K562 (cell line): ENCODE results near the gene CLDN5. TPM values are rescaled to one million over a fixed set of nuclear protein-coding genes. Genes with fewer than 3 reads are reported as not detected.

Source experiments
- ATAC-seq: fragments of 200-7000 bp; cut with Tn5 transposase; 3 replicates; pipeline ENCODE4 v1.9.1; 2020; ENCODE audit warnings: moderate library complexity
- BruUV-seq: library from RNA; stranded (reverse); fragments of 400-500 nt; replicated peaks from 2 replicates; lab custom pipeline; 2021; lab: Mats Ljungman, UMichigan
- CTCF ChIA-PET: fragments of 300-600 bp; formaldehyde crosslinking; extraction: SDS; loops from one replicate; lab custom pipeline; 2021; ENCODE audit warnings: low intra/inter-chr PET ratio; lab: Yijun Ruan, JAX
- POLR2A ChIA-PET: fragments of 300-600, 350-650 bp; sonication (Branson Sonifier 250); formaldehyde crosslinking; extraction: SDS; loops from one replicate; lab custom pipeline; 2021; ENCODE audit warnings: antibody characterized with exemption, inconsistent platforms; lab: Yijun Ruan, JAX
- DNase-seq, 4 experiments: peaks; one replicate each; pipeline versions ENCODE4 v3.0.0 to v3.0.0-alpha.2; 2011 to 2018; ENCODE audit warnings: low spot score in 3 of 4, mixed read lengths in 3 of 4; ENCODE audit errors: extremely low read depth in 1 of 4
- FAIRE-seq: peaks from 2 replicates; lab custom pipeline; 2011; peaks lifted over from hg19 to GRCh38; lab: Jason Lieb, UNC
- H2AFZ ChIP-seq: 2 replicates; pipeline ENCODE4 v1.6.0; 2011; ENCODE audit warnings: low read depth, low read length, control low read depth, inconsistent platforms
- H3K27ac ChIP-seq: fragments of 200-600 bp; 3 replicates; pipeline ENCODE4 v1.8.0; 2011; ENCODE audit warnings: low read depth, mild to moderate bottlenecking, control low read depth, inconsistent platforms, low read length, moderate library complexity, mixed read lengths; ENCODE audit errors: extremely low read depth
- H3K27me3 ChIP-seq, 2 experiments: fragments of 300-600 bp in 1 of 2; 2 replicates in 1 of 2; 3 replicates in 1 of 2; pipeline versions ENCODE4 v1.6.0 to v1.8.0; 2011; ENCODE audit warnings: inconsistent platforms in 2 of 2, low read length in 2 of 2, mild to moderate bottlenecking in 1 of 2, mixed read lengths in 1 of 2, moderate library complexity in 1 of 2; ENCODE audit not compliant: control insufficient read depth in 2 of 2, insufficient read depth in 2 of 2
- H3K36me3 ChIP-seq: fragments of 300-600 bp; 3 replicates; pipeline ENCODE4 v1.8.0; 2011; ENCODE audit warnings: mild to moderate bottlenecking, low read length, inconsistent platforms; ENCODE audit not compliant: control insufficient read depth, insufficient read depth
- H3K4me1 ChIP-seq, 2 experiments: fragments of 200-600 bp in 1 of 2; replicated peaks in 1 of 2; 2 replicates in 1 of 2; 3 replicates in 1 of 2; pipeline versions ENCODE4 v1.5.1 to v1.8.0; 2011; ENCODE audit warnings: inconsistent platforms in 2 of 2, low read length in 2 of 2, mild to moderate bottlenecking in 1 of 2, mixed read lengths in 1 of 2, moderate library complexity in 1 of 2; ENCODE audit not compliant: control insufficient read depth in 2 of 2, insufficient read depth in 2 of 2
- H3K4me2 ChIP-seq: 2 replicates; pipeline ENCODE4 v1.6.1; 2011; ENCODE audit warnings: low read length, control low read depth, inconsistent platforms, mixed read lengths; ENCODE audit not compliant: insufficient read depth
- H3K4me3 ChIP-seq: fragments of 200-600 bp; sonication (generic), shearing (Covaris generic); 2 replicates; pipeline ENCODE4 v1.5.1; 2016; ENCODE audit warnings: control low read depth, inconsistent platforms
- H3K79me2 ChIP-seq: fragments of 200-600 bp; 3 replicates; pipeline ENCODE4 v1.8.0; 2011; ENCODE audit warnings: low read length, inconsistent platforms; ENCODE audit not compliant: control insufficient read depth, insufficient read depth
- H3K9ac ChIP-seq, 2 experiments: 2 replicates each; pipeline versions ENCODE4 v1.6.0 to v1.6.1; 2011; ENCODE audit warnings: low read depth in 2 of 2, low read length in 2 of 2, control low read depth in 1 of 2, inconsistent platforms in 1 of 2, mild to moderate bottlenecking in 1 of 2, mixed read lengths in 1 of 2; ENCODE audit not compliant: insufficient read depth in 1 of 2
- H3K9me1 ChIP-seq: one replicate; pipeline ENCODE4 v1.6.0; 2011; ENCODE audit warnings: inconsistent platforms, mild to moderate bottlenecking, low read length, moderate library complexity; ENCODE audit not compliant: control insufficient read depth, insufficient read depth
- H3K9me3 ChIP-seq: replicated peaks from 2 replicates; pipeline ENCODE4 v1.5.1; 2011; ENCODE audit warnings: low read depth, low read length, inconsistent platforms; ENCODE audit not compliant: control insufficient read depth, insufficient read depth
- H4K20me1 ChIP-seq: replicated peaks from 2 replicates; pipeline ENCODE4 v1.6.1; 2011; ENCODE audit warnings: low read length, inconsistent platforms, mixed read lengths; ENCODE audit not compliant: control insufficient read depth, insufficient read depth
- BCL6 ChIP-seq: fragments of 250-450 bp; sonication (Bioruptor Pico); IDR thresholded peaks from 2 replicates; pipeline ENCODE4 v1.4.0; 2020
- ERF ChIP-seq: fragments of 450-650 bp; formaldehyde crosslinking; IDR thresholded peaks from 2 replicates; pipeline ENCODE4 v1.4.0; 2020; ENCODE audit warnings: mild to moderate bottlenecking, mixed read lengths
- HDAC1 ChIP-seq, 2 experiments: fragments of 450-650 bp; IDR thresholded peaks; 2 replicates each; pipeline ENCODE4 v1.6.1; 2016 to 2017; ENCODE audit warnings: inconsistent platforms in 1 of 2, mild to moderate bottlenecking in 1 of 2, moderate library complexity in 1 of 2
- IRF2 ChIP-seq: sonication (generic); formaldehyde crosslinking; IDR thresholded peaks from 2 replicates; pipeline ENCODE4 v1.8.1; 2022; ENCODE audit warnings: mild to moderate bottlenecking, missing genetic modification reagents
- POLR2B ChIP-seq: fragments of 450-650 bp; IDR thresholded peaks from 2 replicates; pipeline ENCODE4 v1.6.1; 2018; ENCODE audit warnings: low read depth; ENCODE audit not compliant: partially characterized antibody
- TAF15 ChIP-seq: fragments of 200-400 bp; formaldehyde crosslinking; IDR thresholded peaks from 2 replicates; pipeline ENCODE4 v1.6.1; 2017; ENCODE audit warnings: mild to moderate bottlenecking, low read depth, low read length, moderate library complexity
- TCF7 ChIP-seq: sonication (generic); IDR thresholded peaks from 2 replicates; pipeline ENCODE4 v1.6.1; 2016; ENCODE audit warnings: antibody characterized with exemption, borderline replicate concordance
- ZBTB40 ChIP-seq, 2 experiments: fragments of 450-650 bp in 1 of 2; sonication (generic) in 1 of 2; formaldehyde crosslinking in 1 of 2; IDR thresholded peaks; 2 replicates each; pipeline versions ENCODE4 v1.7.1 to v1.9.0; 2016 to 2022; ENCODE audit warnings: inconsistent platforms in 1 of 2, mild to moderate bottlenecking in 1 of 2, missing genetic modification reagents in 1 of 2
- ZFP36 ChIP-seq: fragments of 150-350 bp; IDR thresholded peaks from 2 replicates; pipeline ENCODE4 v1.6.1; 2018; ENCODE audit warnings: low read length, low read depth; ENCODE audit not compliant: partially characterized antibody
- ZFX ChIP-seq: sonication (generic); formaldehyde crosslinking; IDR thresholded peaks from 2 replicates; pipeline ENCODE4 v1.8.0; 2022; ENCODE audit warnings: mild to moderate bottlenecking, missing genetic modification reagents, moderate library complexity
- ZNF146 ChIP-seq: IDR thresholded peaks from one replicate; pipeline ENCODE4 v1.6.1; 2018; ENCODE audit warnings: missing compliant biosample characterization; ENCODE audit not compliant: unreplicated experiment
- ZNF347 ChIP-seq: fragments of 450-650 bp; formaldehyde crosslinking; IDR thresholded peaks from 2 replicates; pipeline ENCODE4 v1.4.0; 2020; ENCODE audit warnings: low read depth, mild to moderate bottlenecking, moderate library complexity
- ZNF699 ChIP-seq: fragments of 250-450 bp; sonication (Bioruptor Pico); IDR thresholded peaks from 2 replicates; pipeline ENCODE4 v1.8.0; 2021; ENCODE audit warnings: mild to moderate bottlenecking, moderate library complexity; ENCODE audit not compliant: insufficient replicate concordance
- WGBS: fragments of 100-300 bp; shearing (Covaris generic); methylation state at CpG from one replicate; pipeline ENCODE4 v1.1.6; 2016; ENCODE audit warnings: low coverage, mixed read lengths; ENCODE audit not compliant: insufficient coverage; ENCODE audit errors: missing lambda C conversion rate; 5-methylcytosine and 5-hydroxymethylcytosine counted together
- in situ Hi-C: fragments of 300-500 bp; cut with MboI; formaldehyde crosslinking; loops from 4 replicates; pipeline ENCODE4 v1.15.0; 2018; ENCODE audit warnings: inconsistent platforms, mixed read lengths
- intact Hi-C: fragments of 100-400 bp; cut with micrococcal nuclease; formaldehyde crosslinking; loops from 2 replicates; pipeline ENCODE4 v1.14.2; 2022
- polyA plus RNA-seq, 8 experiments: library from polyadenylated mRNA; depleted of rRNA in 4 of 8; stranded (reverse) in 5 of 8; unstranded in 3 of 8; fragments of >200 nt; fragmentation: Nextera tagmentation in 2 of 8; fragmentation: Illumina TruSeq in 1 of 8; extraction: Ambion mirVana in 2 of 8; extraction: Trizol in 1 of 8; gene quantifications; 2 replicates each; pipeline versions ENCODE4 v1.2.1 to v1.2.3, GENCODE V29; 2011 to 2014; ENCODE audit warnings: inconsistent platforms in 1 of 8, missing spikeins in 1 of 8
- total RNA-seq, 7 experiments: library from RNA; depleted of rRNA in 6 of 7; stranded (reverse); fragments of >200 nt in 6 of 7; fragmentation: Illumina TruSeq in 2 of 7; extraction: Trizol in 2 of 7; gene quantifications; 2 replicates each; pipeline versions ENCODE4 v1.2.1 to v1.2.3, GENCODE V29; 2011 to 2021; ENCODE audit warnings: low replicate concordance in 1 of 7

CLDN5 gene
- total and polyA plus RNA-seq, 9 of the 15 experiments (the other 6 are each of a cell fraction or from before 2014, with no cell fraction given): 0.20 TPM; not detected in 8

- in situ Hi-C loops: no loop called here
- TF ChIP-seq ZNF347 (CRISPR knock-in tag) (no peak), TCF7 (0 out of 2 replicates have a peak, but pooled peaks have one; percentile 28), ZFP36 (no peak), ZBTB40 (IDR thresholded peaks at IDR 0.05) (no peak), ZBTB40 (CRISPR knock-in tag; IDR thresholded peaks at IDR 0.05) (no peak; the same call in 1 of the 2 replicates), ERF (CRISPR knock-in tag) (no peak), ZNF146 (no peak), POLR2B (peak; percentile 52), IRF2 (CRISPR knock-in tag) (peak; percentile 78; the same call in 1 of the 2 replicates), BCL6 (CRISPR knock-in tag) (no peak), ZNF699 (CRISPR knock-in tag) (peak; percentile 8), TAF15 (peak; percentile 83; the same call in 1 of the 2 replicates), HDAC1 (IDR thresholded peaks at IDR 0.05) (0 out of 4 replicates have a peak, but pooled peaks of 1 of the 2 experiments have one; percentile 41), ZFX (no peak)
Measured at GRCh38 chr22:19515654-19516377, 8.4 kb downstream of the CLDN5 start.

More at GRCh38 chr22:19515654-19516377, 8.4 kb downstream of the CLDN5 start:
- H2AFZ ChIP-seq: no peak overlapping the region
- H3K4me2 ChIP-seq: no peak overlapping the region
- peaks cover 7% of the 10 kb centered on the region for H3K9me1 ChIP-seq
- peak in 1 of 4 experiments; percentile 47 for DNase-seq
- ChIA-PET CTCF (no interaction called here), POLR2A (interaction anchor here (0.6 to 4.6 kb wide), 9 partner anchors 9 to 337 kb away, joined by 3 to 33 read pairs (median 4); partner anchors contain the start of genes CDC45 and SLC25A1)
- BruUV-seq: TSS peak; percentile 9
- intact Hi-C loops: no loop called here
- H3K4me1 ChIP-seq: peaks cover 0 to 9% of the 10 kb centered on the region in 2 experiments; a peak in 1 of 5 replicates
- FAIRE-seq: no peak
- ATAC-seq: no peak
- H3K9ac ChIP-seq: peak overlapping the region in 1 of 2 experiments; percentile 54; a peak in 1 of 4 replicates
- no peaks in the 10 kb centered on the region for H3K9me3 ChIP-seq
- WGBS: 93% methylated on average over 12 of the region's 12 CpGs
- no peak overlapping the region for H3K27ac ChIP-seq
- H4K20me1 ChIP-seq: peaks cover 11% of the 10 kb centered on the region
- H3K27me3 ChIP-seq: no peaks in the 10 kb centered on the region
- peaks cover 100% of the 10 kb centered on the region for H3K36me3 ChIP-seq
- H3K4me3 ChIP-seq: no peak overlapping the region
- H3K79me2 ChIP-seq: no peaks in the 10 kb centered on the region
